Large intestine (tissue), 3 donors: ENCODE measurements around the gene MAN1A1. TPM values are rescaled to one million over a fixed set of nuclear protein-coding genes. Genes with fewer than 3 reads are reported as not detected.

Experiments used
- DNase-seq, 2 donors: peaks; one replicate each; pipeline versions ENCODE4 v3.0.0 to v3.0.0-alpha.2; 2013
- H3K27ac ChIP-seq: one replicate; pipeline ENCODE4 v1.5.1; 2013; ENCODE audit warnings: low read length
- H3K27me3 ChIP-seq: 2 replicates; pipeline ENCODE4 v1.6.1; 2013; ENCODE audit warnings: low read length; ENCODE audit not compliant: control insufficient read depth, insufficient read depth
- H3K36me3 ChIP-seq: 2 replicates; pipeline ENCODE4 v1.6.1; 2013; ENCODE audit warnings: low read length; ENCODE audit not compliant: control insufficient read depth, insufficient read depth
- H3K4me1 ChIP-seq: one replicate; pipeline ENCODE4 v1.6.1; 2013; ENCODE audit warnings: low read length; ENCODE audit not compliant: control insufficient read depth, insufficient read depth
- H3K4me3 ChIP-seq: one replicate; pipeline ENCODE4 v1.5.1; 2013; ENCODE audit warnings: low read length
- H3K9me3 ChIP-seq: one replicate; pipeline ENCODE4 v1.6.1; 2013; ENCODE audit warnings: mild to moderate bottlenecking, low read depth, low read length, moderate library complexity; ENCODE audit not compliant: control insufficient read depth
- WGBS: methylation state at CpG from one replicate; pipeline ENCODE4 v1.1.5; 2013; ENCODE audit warnings: low lambda C conversion rate; ENCODE audit not compliant: insufficient coverage; 5-methylcytosine and 5-hydroxymethylcytosine counted together
- polyA plus RNA-seq: library from polyadenylated mRNA; unstranded; fragments of 120-200 nt; gene quantifications from one replicate; pipeline ENCODE4 v1.2.1, GENCODE V29; 2013

MAN1A1 gene
- polyA plus RNA-seq, 1 donor: 123 TPM

DNA sequence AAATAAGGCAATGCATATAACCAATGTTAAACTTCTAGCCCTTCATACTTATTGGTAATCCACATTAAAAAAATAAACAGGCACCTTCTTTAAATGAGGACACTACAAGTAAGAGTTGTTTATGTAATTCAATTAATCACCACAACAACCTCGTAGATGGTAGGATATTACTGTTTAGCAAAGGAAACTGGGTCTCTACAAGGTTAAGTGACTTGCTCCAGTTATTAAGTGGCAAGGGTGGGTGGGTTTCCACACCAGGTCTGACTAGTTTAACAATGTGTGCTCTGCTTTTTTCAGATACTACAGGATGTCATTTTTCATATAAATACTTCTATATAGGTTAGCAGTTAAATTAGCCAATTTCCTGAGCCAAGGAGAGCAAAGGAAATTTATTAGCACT is 129.1 kb downstream of the MAN1A1 start:
- no peak overlapping the region for H3K4me3 ChIP-seq
- H3K27ac ChIP-seq: no peak overlapping the region
- no peak for DNase-seq
- no peaks in the 10 kb centered on the region for H3K36me3 ChIP-seq
- no peaks in the 10 kb centered on the region for H3K9me3 ChIP-seq
- WGBS: no CpG with 5 or more reads among the region's 1 CpG
- H3K4me1 ChIP-seq: peaks cover 5% of the 10 kb centered on the region
- no peaks in the 10 kb centered on the region for H3K27me3 ChIP-seq

DNA sequence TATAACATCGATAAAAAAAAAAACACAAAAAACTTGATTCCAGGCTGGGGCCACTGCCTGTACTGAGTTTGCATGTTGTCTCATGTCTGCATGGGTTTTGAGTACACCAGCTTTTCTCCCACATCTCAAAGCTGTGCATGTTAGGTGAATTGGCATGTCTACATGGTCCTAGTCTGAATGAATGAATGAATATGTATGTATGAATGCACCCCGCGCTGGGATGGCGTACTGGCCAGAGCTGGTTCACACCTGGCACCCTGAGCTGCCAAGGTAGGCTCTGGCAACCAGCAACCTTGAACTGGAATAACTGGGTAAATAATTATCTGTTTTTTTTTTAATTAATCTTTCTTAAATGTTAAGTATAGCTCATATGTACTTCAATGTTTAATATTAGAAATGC is 131.0 kb downstream of the MAN1A1 start:
- Histone ChIP-seq H3K36me3 (no peaks in the 10 kb centered on the region), H3K4me3 (no peak overlapping the region), H3K27me3 (no peaks in the 10 kb centered on the region), H3K9me3 (no peaks in the 10 kb centered on the region), H3K4me1 (peaks cover 5% of the 10 kb centered on the region), H3K27ac (no peak overlapping the region)
- DNase-seq: no peak
- no CpG with 5 or more reads among the region's 4 CpGs for WGBS

DNA sequence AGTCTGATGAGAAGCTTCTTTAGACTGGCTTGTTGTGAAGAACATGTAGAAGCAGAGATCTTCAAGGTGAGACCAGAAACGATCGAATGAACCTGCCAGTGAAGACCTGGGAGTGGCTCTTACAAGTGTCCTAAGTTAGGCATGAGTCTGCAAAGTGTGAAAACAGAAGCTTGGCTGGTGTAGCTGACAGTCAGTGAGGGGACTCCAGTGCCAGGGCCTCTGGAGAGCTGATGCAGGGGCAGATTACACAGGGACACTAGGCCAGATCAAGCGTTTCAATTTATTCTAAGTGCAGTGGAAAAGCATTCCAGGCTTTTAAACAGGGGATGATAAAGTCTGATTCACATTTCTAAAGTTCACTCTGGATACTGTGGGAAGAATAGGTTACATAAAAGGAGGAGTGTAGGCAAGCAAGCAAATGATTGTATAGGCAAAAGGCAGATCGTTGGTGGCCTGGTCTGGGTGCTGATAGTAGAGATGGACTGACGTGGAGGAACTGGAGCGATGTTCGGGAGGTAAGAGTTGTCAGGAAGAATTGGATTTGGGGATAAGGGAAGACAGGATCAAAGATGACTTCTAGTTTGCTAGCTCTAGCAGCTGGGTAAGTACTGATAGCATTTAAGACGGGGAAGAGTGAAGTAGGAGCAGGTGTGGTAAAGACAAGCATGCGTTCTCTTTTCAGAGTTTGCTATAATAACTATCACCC is 133.5 kb downstream of the MAN1A1 start:
- Histone ChIP-seq H3K36me3 (no peaks in the 10 kb centered on the region), H3K4me3 (no peak overlapping the region), H3K9me3 (no peaks in the 10 kb centered on the region), H3K27me3 (no peaks in the 10 kb centered on the region), H3K27ac (no peak overlapping the region), H3K4me1 (peaks cover 5% of the 10 kb centered on the region)
- WGBS: 100% methylated on average over 1 of the region's 9 CpGs
- DNase-seq: no peak

DNA sequence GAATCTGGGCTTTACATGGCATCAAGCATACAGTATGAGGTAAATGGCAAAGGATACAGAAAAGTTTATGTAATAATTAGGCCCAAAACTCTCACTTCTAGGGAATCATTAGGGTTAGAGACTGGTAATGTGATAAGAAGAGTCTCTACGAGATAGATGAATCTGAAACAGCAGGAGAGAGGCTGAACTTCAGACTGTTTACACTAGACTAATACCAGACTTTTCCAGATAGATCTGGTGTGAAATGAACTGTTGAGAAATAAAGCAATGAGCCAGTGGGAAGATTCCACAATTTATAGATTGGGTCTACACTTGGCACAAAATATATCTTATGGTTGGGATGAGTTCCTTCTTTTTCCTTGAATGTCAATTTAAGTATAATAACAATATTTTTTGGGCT is 134.3 kb downstream of the MAN1A1 start:
- Histone ChIP-seq H3K9me3 (no peaks in the 10 kb centered on the region), H3K4me1 (peaks cover 5% of the 10 kb centered on the region), H3K27ac (no peak overlapping the region), H3K36me3 (no peaks in the 10 kb centered on the region), H3K4me3 (no peak overlapping the region), H3K27me3 (no peaks in the 10 kb centered on the region)
- peak; percentile 19 to 54 for DNase-seq
- WGBS: no CpG with 5 or more reads among the region's 1 CpG

DNA sequence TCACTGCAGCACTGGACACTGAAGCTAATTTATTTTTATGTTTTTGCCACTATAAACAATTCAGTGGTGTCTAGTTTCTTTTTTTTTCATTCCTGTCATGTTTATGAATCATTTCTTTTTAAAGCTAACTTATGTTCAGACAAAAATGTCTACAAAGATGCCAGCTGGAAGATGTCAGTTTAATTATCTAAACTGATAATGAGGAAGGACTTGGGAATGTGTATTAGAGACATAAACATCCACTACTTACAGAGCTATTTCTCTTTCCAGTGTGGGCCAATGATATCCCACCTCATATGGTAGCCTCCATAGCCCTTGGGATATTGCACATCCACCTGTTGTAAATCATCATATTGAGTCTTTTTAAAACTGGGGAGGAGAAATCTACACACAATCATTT is 139.0 kb downstream of the MAN1A1 start:
- no peak for DNase-seq
- no peak overlapping the region for H3K4me3 ChIP-seq
- no peak overlapping the region for H3K27ac ChIP-seq
- no peaks in the 10 kb centered on the region for H3K27me3 ChIP-seq
- H3K36me3 ChIP-seq: peaks cover 3% of the 10 kb centered on the region
- no peaks in the 10 kb centered on the region for H3K4me1 ChIP-seq
- H3K9me3 ChIP-seq: no peaks in the 10 kb centered on the region

DNA sequence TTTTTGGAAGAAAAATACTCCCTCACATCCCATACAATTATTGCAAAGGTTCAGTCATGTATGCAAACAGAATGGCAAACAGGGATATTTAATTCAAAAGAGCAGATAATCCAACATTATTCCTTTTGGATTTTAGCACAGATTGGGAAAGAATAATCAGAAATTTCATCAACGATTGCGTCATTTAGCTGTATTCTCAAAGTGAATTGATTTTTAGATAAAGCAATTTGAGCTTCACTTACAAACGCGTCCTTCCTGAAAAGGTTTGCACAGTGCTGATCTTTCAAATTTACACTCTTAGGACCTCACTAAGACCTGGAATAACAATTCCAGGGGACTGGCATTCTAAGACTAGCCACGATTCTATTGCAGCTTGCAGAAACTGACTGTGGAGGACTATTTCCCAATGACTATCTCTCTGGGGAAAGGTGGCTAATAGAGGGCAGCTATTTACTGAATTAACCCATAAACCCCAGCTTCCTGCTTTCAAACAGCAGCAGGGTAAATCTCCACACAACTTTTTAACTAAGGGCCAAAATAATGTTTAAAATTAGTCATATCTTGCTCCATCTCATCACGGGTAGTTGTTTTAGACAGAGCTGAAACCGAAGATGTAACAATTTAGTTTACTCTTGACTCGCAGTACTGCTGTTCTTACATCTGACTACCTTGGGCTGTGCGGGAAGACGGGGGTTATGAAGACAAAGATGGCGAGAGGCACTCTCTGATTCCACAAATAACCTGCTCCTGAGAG is 139.9 kb downstream of the MAN1A1 start:
- Histone ChIP-seq H3K9me3 (no peaks in the 10 kb centered on the region), H3K4me3 (no peak overlapping the region), H3K36me3 (peaks cover 5% of the 10 kb centered on the region), H3K4me1 (no peaks in the 10 kb centered on the region), H3K27me3 (no peaks in the 10 kb centered on the region), H3K27ac (no peak overlapping the region)
- 88% methylated on average over 3 of the region's 11 CpGs for WGBS
- no peak for DNase-seq

DNA sequence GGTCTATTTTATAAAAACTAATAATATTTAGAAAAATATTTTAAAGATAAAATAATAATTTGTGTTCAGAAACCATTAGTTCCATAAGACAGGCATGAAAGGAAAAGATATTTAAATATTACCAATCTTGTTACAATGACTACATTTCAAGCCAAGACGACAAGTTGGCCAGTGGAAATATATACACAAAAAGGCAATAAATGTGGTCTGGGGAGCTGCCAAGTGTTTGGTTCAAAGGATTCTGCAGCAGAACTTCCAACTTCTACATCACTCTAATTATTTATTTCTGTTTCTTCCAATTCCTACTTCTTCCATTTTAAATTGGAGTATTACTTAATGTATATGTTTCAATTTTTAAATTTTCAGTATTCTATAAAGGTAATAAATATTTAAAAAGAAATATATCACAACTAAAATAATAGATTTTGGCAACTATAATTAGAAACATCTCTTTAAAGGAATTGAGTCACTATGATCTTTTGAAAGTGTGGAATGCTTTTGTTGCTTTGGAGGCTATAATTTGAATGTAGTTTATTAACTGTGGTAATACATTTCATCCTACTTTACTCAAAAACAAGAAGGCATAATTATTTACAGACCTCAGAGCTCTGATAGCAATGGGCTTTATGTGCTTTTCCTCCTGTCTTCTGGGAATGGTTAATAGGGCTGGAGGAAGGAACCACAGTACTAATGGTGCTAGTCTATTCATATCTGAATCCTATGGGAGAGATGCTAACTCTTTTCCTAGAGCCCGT is 141.4 kb downstream of the MAN1A1 start:
- 83% methylated on average over 2 of the region's 2 CpGs for WGBS
- Histone ChIP-seq H3K36me3 (peaks cover 18% of the 10 kb centered on the region), H3K4me3 (no peak overlapping the region), H3K9me3 (no peaks in the 10 kb centered on the region), H3K27me3 (no peaks in the 10 kb centered on the region), H3K27ac (no peak overlapping the region), H3K4me1 (no peaks in the 10 kb centered on the region)
- DNase-seq: no peak

DNA sequence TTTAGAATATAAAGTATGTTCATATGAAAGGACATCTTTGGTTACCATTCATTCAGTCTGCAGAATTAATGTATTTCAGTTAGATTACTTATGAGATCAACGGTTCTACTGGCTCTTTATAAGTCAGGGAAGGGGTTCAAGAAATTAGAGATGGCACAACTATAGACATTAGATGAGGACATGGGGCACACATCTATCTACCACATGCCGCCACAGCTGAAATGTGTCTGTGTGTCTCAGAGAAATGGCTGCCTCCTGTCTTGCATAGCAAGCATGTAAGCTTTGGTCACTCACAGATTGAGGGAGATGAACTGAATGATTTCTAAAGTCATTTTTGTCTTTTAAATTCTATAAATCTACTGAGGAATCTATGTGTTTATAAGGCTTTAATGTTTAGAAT is 142.2 kb downstream of the MAN1A1 start:
- no CpG with 5 or more reads among the region's 2 CpGs for WGBS
- Histone ChIP-seq H3K27me3 (no peaks in the 10 kb centered on the region), H3K9me3 (no peaks in the 10 kb centered on the region), H3K36me3 (peaks cover 23% of the 10 kb centered on the region), H3K4me3 (no peak overlapping the region), H3K4me1 (no peaks in the 10 kb centered on the region), H3K27ac (no peak overlapping the region)
- DNase-seq: no peak

DNA sequence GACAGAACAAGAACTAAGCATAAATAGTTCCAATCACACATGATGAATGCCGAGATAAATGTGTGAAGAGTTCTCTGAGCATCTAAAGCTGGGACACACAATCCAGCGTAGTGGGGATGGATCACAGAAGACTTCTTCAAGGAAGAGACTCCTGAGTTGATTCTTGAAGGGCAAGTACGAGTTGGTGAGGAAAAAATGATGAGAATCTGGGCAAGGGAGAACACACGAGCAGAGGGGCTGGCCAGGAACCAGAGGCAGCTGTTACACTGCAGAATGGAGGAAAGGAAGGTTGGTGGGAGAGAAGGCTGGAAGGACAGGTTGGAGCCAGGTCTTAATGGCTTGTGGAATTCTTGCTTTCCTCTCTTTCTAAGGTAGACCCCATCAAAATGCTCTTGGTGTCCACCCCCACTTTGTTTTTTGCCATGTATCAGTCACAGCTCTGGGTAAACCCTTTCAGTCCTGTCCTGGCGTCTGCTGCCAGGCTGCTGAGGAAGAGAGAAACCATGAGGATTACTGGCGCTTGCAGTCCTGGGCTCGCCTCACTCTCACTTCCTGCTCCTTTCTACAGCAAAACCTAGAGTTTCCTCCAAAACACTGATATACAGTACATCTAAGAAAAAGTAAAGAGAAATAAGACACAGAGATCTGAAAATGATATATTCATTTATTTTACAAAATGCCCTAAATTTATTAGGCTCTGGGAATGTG is 143.5 kb downstream of the MAN1A1 start:
- DNase-seq: no peak
- H3K4me3 ChIP-seq: no peak overlapping the region
- H3K9me3 ChIP-seq: no peaks in the 10 kb centered on the region
- WGBS: no CpG with 5 or more reads among the region's 7 CpGs
- no peaks in the 10 kb centered on the region for H3K4me1 ChIP-seq
- H3K36me3 ChIP-seq: peaks cover 23% of the 10 kb centered on the region
- no peaks in the 10 kb centered on the region for H3K27me3 ChIP-seq
- H3K27ac ChIP-seq: no peak overlapping the region

DNA sequence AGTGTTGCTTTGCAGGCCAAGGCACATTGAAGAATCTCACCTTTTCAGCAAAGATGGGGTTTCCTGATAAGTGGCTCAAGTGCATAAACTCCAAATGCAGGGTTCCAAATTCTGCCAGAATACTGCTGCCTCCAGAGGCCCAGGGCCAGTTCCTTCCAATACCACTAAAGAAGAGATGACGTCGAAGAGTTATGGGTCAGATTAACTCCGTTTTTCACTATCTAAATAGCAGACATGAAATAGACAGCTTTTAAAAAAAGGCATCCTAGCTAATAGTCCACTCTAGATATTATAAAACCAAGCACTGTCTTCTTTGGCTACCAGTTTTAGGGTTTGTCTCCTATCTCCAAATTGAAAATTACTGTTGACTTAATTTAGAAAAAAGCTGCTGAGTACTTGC is 144.8 kb downstream of the MAN1A1 start:
- WGBS: 67% methylated on average over 1 of the region's 3 CpGs
- Histone ChIP-seq H3K4me1 (no peaks in the 10 kb centered on the region), H3K36me3 (peaks cover 24% of the 10 kb centered on the region), H3K9me3 (no peaks in the 10 kb centered on the region), H3K4me3 (no peak overlapping the region), H3K27ac (no peak overlapping the region), H3K27me3 (no peaks in the 10 kb centered on the region)
- no peak for DNase-seq
